KOPT-K1 (cell line): ENCODE measurements around the gene EPHB1.
A peak's percentile ranks its signal among the peaks of the same experiment; 100 is the strongest.

Experiments
- H3K27ac ChIP-seq: fragments of 200-600 bp; sonication (generic); 2 replicates; pipeline ENCODE4 v1.5.1; 2016; ENCODE audit warnings: antibody characterized with exemption, mild to moderate bottlenecking, low read depth, low read length; ENCODE audit not compliant: poor library complexity, severe bottlenecking
- H3K36me3 ChIP-seq: fragments of 200-600 bp; sonication (generic); 2 replicates; pipeline ENCODE4 v1.5.1; 2017; ENCODE audit warnings: antibody characterized with exemption, mild to moderate bottlenecking, low read length, moderate library complexity; ENCODE audit not compliant: insufficient read depth
- H3K9me3 ChIP-seq: fragments of 200-600 bp; sonication (generic); 2 replicates; pipeline ENCODE4 v1.5.1; 2017; ENCODE audit warnings: antibody characterized with exemption, low read length, mild to moderate bottlenecking; ENCODE audit not compliant: insufficient read depth, poor library complexity, severe bottlenecking

EPHB1 gene

DNA sequence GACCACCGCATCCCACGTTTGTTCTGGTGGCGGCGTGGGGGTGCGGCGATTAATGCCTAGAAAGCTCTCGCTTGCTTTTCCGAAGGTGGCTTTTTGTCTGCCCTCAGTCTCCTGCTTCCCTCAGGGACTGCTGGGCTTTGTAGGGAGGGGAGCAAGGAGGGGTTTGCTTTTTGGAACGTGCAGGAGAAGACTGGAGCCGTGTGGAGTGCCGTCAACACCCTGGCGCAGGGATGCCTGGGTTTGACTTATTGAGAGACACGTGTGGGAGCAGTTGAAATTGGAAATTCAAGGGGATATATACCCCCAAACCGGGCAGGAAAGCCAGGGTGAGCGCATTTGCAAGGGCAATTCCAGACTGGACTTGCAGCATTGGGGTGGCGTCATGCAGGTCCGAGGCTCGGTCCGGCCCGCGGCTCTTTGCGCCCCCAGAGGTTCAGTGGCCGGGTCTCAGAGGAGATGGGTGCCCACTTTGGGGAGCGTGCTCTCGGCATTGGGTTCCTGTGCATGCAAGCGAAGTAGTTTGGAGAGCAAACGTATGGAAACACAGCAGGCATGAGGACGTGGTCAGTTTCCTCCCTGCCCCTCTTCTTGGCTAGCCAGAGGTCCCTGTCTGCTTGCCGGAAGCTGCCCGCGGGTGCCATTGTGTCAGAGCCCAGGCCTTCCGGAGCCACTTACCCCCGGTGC is 2.1 kb downstream of the EPHB1 start:
- Histone ChIP-seq H3K27ac (no peak overlapping the region), H3K36me3 (no peaks in the 10 kb centered on the region), H3K9me3 (no peaks in the 10 kb centered on the region)

DNA sequence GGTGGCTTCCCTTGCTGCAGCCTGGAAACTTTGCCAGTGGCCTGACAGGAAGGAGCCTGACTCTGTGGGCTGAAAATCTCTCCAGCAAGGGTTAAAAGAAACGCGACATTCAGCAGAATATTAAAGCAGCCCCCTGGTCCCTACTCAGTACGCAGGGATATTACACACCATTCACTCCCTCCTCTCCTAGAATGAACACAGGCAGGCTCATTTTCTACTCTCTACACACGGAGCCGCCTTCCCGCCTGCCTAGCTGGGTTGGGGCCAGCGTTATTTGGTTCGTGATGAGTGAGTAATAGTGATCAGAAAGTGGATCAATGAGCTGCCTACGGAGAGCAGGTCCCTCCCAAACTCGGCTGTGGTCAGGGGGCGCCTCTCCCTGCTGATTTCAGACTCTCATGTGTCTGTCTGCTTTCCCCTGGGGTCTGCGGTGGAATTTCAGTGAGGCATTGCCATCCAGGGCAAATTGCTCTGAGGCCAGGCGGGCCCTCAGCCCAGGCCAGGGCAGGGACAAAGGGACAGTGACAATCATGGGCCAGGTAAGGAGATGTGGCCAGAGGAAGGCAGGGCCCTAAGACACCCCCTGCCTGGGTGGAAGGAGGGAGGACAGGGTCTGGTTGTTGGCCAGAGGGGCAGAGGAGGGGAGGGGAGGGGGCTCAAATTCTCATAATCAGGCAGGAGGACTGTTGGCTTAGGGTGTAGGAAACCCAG is 2.8 kb downstream of the EPHB1 start:
- no peak overlapping the region for H3K27ac ChIP-seq

DNA sequence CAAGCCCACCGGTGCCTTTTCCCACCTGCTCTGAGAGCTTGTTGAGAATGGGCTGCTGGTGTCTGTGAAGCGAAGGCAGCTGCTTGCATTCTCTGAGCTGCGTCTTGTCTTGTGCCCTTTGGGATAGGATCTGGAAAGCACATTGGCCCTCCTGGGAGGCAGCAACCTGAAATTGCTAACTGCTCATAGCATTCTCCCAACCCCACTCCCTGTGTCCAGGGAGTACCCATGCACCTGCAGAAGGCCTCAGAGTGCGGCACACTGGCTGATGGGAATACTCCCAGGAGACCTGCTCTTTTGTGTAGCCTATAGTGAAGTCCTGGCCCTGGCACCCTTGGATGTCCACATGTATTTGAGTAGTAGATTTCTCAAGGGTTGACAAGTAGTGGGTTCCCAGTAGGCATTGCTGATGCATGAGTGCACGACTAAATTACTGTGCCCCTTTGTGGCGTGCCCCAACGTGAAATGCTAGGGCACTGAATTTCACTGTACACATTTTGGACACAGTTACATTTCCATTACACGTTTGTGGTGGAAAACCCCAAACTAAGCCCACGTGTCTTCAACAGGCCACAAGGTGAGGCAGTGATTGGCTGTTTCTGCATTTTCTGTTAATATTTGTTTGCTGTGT is 3.7 kb downstream of the EPHB1 start:
- Histone ChIP-seq H3K9me3 (no peaks in the 10 kb centered on the region), H3K36me3 (no peaks in the 10 kb centered on the region), H3K27ac (no peak overlapping the region)

More for the DNA sequence above, 2.8 kb downstream of the EPHB1 start:
- Histone ChIP-seq H3K9me3 (no peaks in the 10 kb centered on the region), H3K36me3 (no peaks in the 10 kb centered on the region)

DNA sequence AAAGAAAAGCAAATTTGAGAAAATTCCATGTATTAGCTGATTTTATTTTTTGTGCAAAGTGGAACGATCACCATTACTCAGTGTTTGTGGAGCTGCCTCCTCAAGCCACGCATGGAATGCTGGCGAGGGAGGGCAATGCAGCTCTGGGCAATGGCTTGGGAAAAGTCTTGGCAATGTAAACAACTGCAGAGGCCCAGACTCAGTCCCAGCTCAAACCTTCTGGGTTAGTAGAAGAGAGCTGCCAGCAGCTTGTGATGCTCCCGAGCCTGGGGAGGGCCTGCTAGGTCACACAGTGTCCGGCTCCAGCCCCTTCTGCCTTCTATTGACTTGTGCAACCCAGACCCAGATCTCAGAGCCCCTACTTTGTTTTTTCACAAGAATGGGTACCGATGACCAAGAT is 4.3 kb downstream of the EPHB1 start:
- Histone ChIP-seq H3K9me3 (no peaks in the 10 kb centered on the region), H3K36me3 (no peaks in the 10 kb centered on the region), H3K27ac (no peak overlapping the region)

DNA sequence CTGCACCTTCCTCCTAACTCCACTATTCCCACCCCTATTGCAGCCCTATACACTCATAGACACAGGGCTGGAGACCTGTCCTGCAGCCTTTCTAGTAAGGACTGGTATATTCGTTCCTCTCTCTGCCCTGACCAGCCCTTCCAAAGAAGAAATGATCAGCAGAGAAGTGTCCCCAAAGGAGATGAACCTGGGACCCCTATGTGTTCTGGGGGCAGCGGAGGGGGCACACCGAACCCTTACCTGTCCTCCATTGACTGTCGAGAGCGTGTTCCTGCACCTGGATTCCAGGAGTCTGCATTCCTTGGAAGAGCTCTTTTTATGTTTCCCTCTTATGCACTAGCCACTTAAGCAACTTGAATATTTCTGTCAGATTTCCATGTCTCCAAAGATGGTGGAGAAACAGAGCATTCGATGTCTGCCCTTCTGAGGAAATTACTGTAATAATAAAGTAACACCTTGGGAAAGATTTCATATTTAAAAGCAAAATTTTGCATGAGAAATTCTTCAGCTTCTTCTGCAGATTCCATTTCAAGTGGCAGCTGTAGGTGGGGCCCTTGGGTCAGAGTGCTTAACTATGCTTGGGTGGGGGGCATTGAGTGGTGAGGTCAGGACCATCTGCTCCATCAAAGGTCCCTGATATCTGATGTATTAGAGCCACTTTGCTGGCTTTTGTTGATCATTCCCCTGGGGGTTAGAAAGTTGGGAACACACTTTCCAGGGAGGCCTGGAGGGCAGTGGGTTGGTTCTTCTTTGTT is 6.3 kb downstream of the EPHB1 start:
- Histone ChIP-seq H3K36me3 (no peaks in the 10 kb centered on the region), H3K27ac (peak overlapping the region; percentile 92), H3K9me3 (no peaks in the 10 kb centered on the region)

DNA sequence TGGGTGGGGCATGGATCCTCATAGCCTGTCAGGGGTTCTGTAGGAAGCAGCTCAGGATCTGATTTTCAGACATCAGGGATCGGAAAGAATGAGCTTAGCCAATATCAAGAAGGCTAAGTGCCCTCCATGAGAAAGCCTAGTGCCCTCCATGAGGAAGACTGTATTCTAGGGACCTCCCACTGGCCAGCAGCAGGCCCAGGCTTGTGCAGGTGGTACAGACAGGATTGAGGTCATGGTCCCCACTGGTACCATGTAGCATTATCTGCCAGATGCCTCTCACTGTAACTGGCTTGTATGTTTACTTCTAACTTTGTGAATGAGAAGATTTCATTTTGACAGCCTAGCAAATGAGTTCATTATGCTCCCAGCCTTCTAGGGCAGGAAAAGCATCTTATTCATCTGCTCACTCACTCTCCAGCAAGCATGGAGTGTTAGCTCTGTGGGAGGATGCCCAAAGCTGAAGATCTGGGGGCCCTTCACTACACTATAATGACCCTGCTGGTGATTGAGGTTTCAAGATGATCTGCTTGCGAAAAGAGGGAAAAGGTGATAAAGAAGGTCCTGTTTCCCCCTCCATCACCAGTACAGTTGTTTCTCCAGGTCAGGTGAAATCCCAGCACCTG is 7.5 kb downstream of the EPHB1 start:
- H3K9me3 ChIP-seq = no peaks in the 10 kb centered on the region
- H3K27ac ChIP-seq = peak overlapping the region; percentile 92
- no peaks in the 10 kb centered on the region for H3K36me3 ChIP-seq

DNA sequence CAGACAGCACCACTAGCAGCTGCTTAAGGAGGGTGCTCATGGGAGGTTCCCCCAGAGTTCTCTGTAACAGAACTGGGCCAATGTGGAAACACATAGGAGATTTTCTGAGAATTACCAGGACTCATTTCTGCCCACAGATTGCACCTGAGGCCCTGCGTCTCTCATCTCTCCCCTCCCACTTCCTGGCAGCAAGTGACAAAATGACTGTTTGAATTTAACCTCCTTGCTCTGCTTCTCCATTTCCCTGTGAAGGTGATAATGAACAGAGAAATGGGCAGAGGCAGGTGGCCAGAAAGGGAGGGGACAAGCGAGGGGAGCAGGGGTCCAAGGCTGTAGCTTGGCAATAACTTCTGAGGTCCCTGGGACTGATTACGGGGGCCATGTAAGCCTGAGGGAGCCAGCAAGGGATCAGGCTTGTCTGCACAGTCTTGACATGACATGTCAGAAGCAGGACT is 8.0 kb downstream of the EPHB1 start:
- H3K27ac ChIP-seq = peak overlapping the region; percentile 92

DNA sequence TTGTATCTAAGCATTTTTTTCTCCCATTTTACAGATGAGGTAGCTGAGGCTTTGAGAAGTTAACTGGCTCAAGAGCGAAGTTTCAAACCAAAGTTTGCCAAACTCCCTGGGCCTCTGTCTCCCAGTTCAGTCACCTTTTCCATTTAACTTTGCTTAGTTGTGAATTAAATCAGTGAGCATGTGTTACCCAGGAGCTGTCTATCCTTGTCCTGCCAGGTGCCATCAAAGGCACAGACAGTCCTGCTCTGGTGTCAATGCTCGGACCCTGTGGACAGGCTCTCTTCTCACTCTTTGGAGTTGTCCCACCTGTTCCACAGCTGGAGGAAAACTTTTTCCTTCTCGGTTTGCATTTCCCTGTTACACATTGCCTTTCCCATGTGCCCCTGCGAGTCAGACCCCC is 8.6 kb downstream of the EPHB1 start:
- Histone ChIP-seq H3K9me3 (no peaks in the 10 kb centered on the region), H3K27ac (peak overlapping the region; percentile 92), H3K36me3 (no peaks in the 10 kb centered on the region)

More for the DNA sequence above, 8.0 kb downstream of the EPHB1 start:
- Histone ChIP-seq H3K36me3 (no peaks in the 10 kb centered on the region), H3K9me3 (no peaks in the 10 kb centered on the region)

DNA sequence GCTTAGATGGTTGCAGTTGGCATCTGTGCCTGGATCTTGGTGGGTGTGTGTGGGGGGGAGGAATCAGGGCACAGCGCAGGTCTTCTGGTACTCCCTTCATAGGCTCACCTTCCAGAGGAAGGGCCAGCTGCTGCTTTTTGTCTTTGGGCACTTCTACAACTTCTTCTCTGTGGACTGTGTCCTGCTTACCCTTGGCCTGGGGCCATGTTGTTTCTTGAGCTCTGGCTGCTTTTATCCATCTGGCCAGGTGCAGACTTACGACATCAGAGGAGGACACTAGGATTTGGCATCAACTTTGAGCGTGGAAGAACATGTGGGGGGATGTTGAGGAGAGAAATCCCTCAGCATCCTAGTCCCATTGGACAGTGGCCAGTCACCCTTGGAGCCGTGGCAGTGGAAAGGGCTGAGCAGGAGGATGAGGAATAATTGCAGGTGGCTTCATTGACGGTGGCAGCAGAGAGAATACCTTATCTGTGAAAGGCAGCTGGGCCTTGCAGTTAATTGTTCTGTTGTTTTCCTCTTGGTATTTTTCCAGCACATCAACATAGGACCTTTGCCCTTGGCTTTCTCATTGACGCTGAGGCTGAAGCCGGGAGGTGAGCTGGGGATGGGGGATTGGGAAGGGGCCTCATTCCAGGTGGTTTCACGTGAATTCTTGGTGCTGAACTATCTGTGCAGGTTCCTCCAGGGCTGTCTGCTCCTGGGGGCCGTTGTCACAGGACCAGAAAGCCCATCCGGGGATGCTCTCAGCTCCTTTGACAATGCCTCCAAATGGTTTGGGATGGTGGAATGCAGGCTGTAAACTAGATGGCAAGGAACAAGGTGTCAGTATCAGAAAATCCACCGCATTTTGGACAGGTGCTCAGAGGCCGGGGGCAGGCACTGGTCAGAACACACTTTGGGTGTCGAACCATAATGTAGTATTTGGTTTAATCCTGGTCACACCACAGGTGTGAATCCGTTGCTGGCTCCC is 9.7 kb downstream of the EPHB1 start:
- H3K9me3 ChIP-seq = no peaks in the 10 kb centered on the region
- H3K27ac ChIP-seq = peak overlapping the region; percentile 92
- no peaks in the 10 kb centered on the region for H3K36me3 ChIP-seq

DNA sequence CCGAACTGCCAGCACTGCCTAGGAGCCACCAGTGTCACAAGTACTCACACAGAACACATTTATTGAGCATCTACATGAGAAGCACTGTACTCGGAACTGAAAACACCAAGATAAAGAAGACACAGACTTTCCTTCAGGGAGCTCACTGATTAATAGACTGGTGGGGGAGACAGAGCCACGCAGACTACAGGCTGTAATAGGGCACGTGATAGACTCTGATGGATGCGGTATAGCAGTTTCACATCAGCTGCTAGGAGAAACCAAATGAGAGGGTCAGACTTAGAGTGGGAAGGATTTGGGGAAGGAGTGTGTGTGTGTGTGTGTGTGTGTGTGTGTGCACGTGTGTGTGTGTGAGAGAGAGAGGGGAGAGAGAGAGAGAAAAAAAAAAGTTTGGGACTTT is 12.1 kb downstream of the EPHB1 start:
- Histone ChIP-seq H3K9me3 (no peaks in the 10 kb centered on the region), H3K27ac (no peak overlapping the region), H3K36me3 (no peaks in the 10 kb centered on the region)

DNA sequence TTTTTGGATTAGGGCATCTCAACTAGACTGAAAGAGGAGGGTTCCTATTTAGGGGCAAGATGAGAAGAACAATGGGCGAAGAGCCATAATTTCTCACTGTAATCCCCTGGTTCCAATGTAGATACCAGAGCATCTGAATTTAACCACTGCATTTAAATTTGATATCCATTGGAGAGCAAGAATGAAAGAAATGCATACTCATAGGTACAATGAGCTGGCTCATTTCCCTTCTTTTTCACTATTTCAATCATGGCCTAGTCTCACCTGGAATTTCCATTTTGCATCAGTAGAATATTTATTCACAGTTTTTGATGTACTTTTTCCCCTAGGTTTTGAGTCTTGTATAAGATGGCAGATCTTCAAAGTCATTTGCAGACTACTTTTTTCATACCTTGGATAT is 13.8 kb downstream of the EPHB1 start:
- H3K36me3 ChIP-seq = no peaks in the 10 kb centered on the region
- no peak overlapping the region for H3K27ac ChIP-seq
- no peaks in the 10 kb centered on the region for H3K9me3 ChIP-seq

DNA sequence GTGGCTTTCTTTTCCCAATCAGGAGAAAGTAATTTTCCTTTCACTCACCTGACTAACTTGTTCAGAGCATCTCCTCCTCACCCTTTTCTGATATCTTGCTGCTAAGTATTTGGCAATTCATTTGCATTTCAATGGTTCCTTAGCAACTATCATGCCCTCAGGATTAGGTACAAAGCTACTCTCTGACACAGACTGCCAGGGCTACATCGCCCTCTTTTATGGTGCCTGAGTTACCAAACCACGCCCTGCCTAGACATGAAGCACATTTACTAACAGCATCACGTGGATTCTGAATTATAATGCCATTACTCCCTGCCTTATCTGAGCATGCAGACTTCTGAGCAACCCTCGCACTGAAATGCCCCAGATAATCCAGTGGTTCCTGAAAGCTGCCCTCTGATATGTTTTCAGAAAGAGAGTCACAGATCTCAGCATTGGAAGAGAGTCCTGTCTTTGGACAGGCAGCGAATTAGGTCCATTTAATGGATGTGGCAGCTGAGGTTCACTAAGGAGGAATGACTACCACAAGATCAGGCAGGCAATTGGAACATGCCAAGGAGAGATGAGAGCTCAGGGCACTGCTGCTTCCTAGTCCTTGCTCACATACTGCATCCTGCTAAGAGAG is 14.5 kb downstream of the EPHB1 start:
- no peaks in the 10 kb centered on the region for H3K36me3 ChIP-seq
- H3K27ac ChIP-seq = no peak overlapping the region
- no peaks in the 10 kb centered on the region for H3K9me3 ChIP-seq

DNA sequence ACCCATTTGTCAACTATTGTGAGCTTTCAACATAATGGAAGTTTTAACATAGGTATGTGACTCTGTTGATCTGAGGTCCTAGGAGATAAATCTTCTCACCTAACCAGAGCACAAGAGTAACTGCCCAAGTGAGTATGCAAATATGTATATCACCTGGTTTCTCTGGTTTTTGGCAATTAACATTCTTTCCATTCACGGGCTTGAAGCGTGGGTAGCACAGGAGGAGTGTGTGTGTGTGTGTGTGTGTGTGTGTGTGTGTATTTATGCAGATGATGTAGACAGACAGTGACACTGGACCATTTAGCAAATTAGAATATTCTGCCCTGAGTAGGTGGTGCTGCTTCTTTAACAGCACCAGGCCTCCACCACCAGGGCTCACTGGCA is 15.0 kb downstream of the EPHB1 start:
- H3K36me3 ChIP-seq = no peaks in the 10 kb centered on the region
- no peak overlapping the region for H3K27ac ChIP-seq
- H3K9me3 ChIP-seq = no peaks in the 10 kb centered on the region
